Measurements from ENCODE around the gene OR10A6.

The OR10A6 gene, protein sequence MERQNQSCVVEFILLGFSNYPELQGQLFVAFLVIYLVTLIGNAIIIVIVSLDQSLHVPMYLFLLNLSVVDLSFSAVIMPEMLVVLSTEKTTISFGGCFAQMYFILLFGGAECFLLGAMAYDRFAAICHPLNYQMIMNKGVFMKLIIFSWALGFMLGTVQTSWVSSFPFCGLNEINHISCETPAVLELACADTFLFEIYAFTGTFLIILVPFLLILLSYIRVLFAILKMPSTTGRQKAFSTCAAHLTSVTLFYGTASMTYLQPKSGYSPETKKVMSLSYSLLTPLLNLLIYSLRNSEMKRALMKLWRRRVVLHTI

DNA sequence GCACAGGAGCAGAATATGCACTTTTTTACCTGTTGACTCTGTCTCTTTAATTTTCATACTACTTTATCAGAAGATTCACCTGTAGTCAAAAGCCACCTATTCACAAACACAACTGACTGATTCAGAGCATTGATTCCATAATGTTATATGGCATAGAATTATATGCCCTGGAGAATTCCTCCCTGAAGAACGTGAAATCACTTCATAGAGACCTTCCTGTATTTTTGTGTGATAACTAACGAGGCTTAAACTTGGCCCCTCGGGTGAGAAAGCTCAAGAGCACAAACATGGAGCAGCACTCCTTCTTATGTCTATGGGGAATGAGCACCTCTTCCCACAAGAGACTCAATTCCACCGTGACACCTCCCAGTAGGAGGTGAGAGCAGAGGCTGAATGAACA is at the start of gene OR10A6:
Gene OR10A6, minus strand, starts transcription at position 101 of the 400 bp plus-strand sequence. CDS start 2,606 bp downstream, outside the sequence.
- H3K9me3 ChIP-seq (ENCODE audit: control insufficient read depth, low read length), result no peaks in the 10 kb centered on the region
- no peak within 1 kb of the TSS for H3K9ac ChIP-seq (ENCODE audit: low read length)
- H3K4me3 ChIP-seq (ENCODE audit: low read length), result no peak within 1 kb of the TSS
- peaks cover 5% of the 10 kb centered on the region for H3K4me1 ChIP-seq (ENCODE audit: control insufficient read depth, insufficient read depth, low read length)
- no peaks in the 10 kb centered on the region for H3K27me3 ChIP-seq (ENCODE audit: control insufficient read depth, insufficient read depth, low read length)
- H3K36me3 ChIP-seq (ENCODE audit: control insufficient read depth, insufficient read depth, low read length), result no peaks in the 10 kb centered on the region

DNA sequence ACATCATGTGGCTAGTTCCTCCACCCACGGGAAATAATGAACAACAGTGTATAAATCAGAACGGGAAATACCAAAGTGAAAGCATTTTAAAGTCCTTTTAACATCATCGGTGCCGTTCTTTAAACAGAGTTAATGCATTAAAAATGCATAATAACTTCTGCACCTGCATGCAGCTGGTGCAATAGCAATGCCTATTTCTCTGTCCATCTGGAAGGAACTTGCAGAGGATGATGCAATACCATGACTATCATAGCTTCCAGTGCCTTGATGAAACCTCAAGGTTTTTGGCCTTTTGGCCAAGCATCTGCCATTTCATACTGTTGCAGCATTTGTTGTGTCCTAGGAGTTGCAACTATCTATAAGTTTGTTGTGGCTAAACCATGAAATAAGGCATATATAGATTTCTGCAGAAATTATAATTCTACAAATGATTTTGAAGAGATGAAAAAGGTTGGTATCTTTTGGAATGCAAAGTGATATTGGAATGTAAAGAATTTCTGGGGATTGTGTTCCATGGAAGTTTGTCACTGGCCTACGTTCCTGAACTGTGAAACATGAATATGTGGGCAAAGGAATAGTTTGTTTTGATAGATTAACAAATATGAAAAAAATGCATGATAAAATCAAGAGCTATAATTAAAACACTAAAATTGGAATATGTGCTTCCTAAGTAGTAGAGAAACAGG is 46.3 kb upstream of the OR10A6 start:
- Histone ChIP-seq H3K36me3 (ENCODE audit: control insufficient read depth, insufficient read depth, low read length) (no peaks in the 10 kb centered on the region), H3K27me3 (ENCODE audit: control insufficient read depth, insufficient read depth, low read length) (no peaks in the 10 kb centered on the region), H3K9me3 (ENCODE audit: control insufficient read depth, low read length) (no peaks in the 10 kb centered on the region), H3K4me3 (ENCODE audit: low read length) (no peak overlapping the region), H3K9ac (ENCODE audit: low read length) (no peak overlapping the region), H3K4me1 (ENCODE audit: control insufficient read depth, insufficient read depth, low read length) (no peaks in the 10 kb centered on the region)

- H3K4me3 ChIP-seq (ENCODE audit: low read length), result no peak overlapping the region
- H3K9ac ChIP-seq (ENCODE audit: low read length), result no peak overlapping the region
- H3K4me1 ChIP-seq (ENCODE audit: control insufficient read depth, insufficient read depth, low read length), result no peaks in the 10 kb centered on the region
- no peaks in the 10 kb centered on the region for H3K27me3 ChIP-seq (ENCODE audit: control insufficient read depth, insufficient read depth, low read length)
- no peaks in the 10 kb centered on the region for H3K36me3 ChIP-seq (ENCODE audit: control insufficient read depth, insufficient read depth, low read length)
- no peaks in the 10 kb centered on the region for H3K9me3 ChIP-seq (ENCODE audit: control insufficient read depth, low read length)
Measured at GRCh38 chr11:7974668-7975067, 43.6 kb upstream of the OR10A6 start.

- no peaks in the 10 kb centered on the region for H3K4me1 ChIP-seq (ENCODE audit: control insufficient read depth, insufficient read depth, low read length)
- no peak overlapping the region for H3K9ac ChIP-seq (ENCODE audit: low read length)
- H3K36me3 ChIP-seq (ENCODE audit: control insufficient read depth, insufficient read depth, low read length), result no peaks in the 10 kb centered on the region
- H3K27me3 ChIP-seq (ENCODE audit: control insufficient read depth, insufficient read depth, low read length), result no peaks in the 10 kb centered on the region
- H3K9me3 ChIP-seq (ENCODE audit: control insufficient read depth, low read length), result no peaks in the 10 kb centered on the region
- H3K4me3 ChIP-seq (ENCODE audit: low read length), result no peak overlapping the region
Measured at GRCh38 chr11:7973011-7973410, 41.9 kb upstream of the OR10A6 start.

DNA sequence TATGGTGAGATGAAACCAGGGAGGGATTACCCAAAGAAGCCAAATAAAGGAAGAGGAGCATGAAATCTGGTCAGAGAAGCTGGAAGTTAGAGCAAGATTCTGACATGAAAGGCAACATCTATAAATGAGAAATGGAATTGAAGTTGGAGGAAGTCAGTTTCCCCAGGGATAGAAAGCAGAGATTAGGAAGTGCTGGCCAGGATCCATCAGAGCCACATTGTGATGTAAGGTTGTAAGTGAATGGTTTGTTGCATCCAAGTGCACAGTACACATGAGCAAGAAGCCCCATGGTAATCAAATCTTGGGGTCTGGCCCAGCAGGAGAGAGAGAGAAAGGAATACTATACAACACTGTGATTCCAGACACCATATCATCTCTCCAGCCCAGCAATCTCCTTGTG is 40.8 kb upstream of the OR10A6 start:
- no peaks in the 10 kb centered on the region for H3K27me3 ChIP-seq (ENCODE audit: control insufficient read depth, insufficient read depth, low read length)
- no peaks in the 10 kb centered on the region for H3K36me3 ChIP-seq (ENCODE audit: control insufficient read depth, insufficient read depth, low read length)
- no peaks in the 10 kb centered on the region for H3K9me3 ChIP-seq (ENCODE audit: control insufficient read depth, low read length)
- H3K9ac ChIP-seq (ENCODE audit: low read length), result no peak overlapping the region
- no peaks in the 10 kb centered on the region for H3K4me1 ChIP-seq (ENCODE audit: control insufficient read depth, insufficient read depth, low read length)
- H3K4me3 ChIP-seq (ENCODE audit: low read length), result no peak overlapping the region

- no peak overlapping the region for H3K9ac ChIP-seq (ENCODE audit: low read length)
- H3K9me3 ChIP-seq (ENCODE audit: control insufficient read depth, low read length), result no peaks in the 10 kb centered on the region
- H3K4me1 ChIP-seq (ENCODE audit: control insufficient read depth, insufficient read depth, low read length), result no peaks in the 10 kb centered on the region
- H3K4me3 ChIP-seq (ENCODE audit: low read length), result no peak overlapping the region
- H3K36me3 ChIP-seq (ENCODE audit: control insufficient read depth, insufficient read depth, low read length), result no peaks in the 10 kb centered on the region
- no peaks in the 10 kb centered on the region for H3K27me3 ChIP-seq (ENCODE audit: control insufficient read depth, insufficient read depth, low read length)
Measured at GRCh38 chr11:7969756-7970646, 38.9 kb upstream of the OR10A6 start.

DNA sequence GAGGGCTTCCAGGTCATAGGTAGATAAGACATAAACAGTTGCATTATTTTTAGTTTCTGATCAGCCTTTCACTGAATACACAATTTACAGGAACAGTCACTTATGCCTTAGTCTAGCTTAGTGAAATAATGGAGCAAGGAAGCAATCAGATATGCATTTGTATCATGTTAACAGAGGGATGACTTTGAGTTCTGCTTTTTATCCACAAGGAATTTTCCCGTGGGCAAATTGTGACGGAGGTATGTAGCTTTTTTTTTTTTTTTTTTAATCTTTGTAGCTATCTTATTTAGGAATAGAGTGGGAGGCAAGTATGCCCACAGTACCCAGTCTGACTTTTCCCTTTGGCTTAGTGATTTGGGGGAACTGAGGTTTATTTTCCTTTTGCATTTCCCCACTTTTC is 37.6 kb upstream of the OR10A6 start:
- no peaks in the 10 kb centered on the region for H3K9me3 ChIP-seq (ENCODE audit: control insufficient read depth, low read length)
- H3K27me3 ChIP-seq (ENCODE audit: control insufficient read depth, insufficient read depth, low read length), result no peaks in the 10 kb centered on the region
- no peaks in the 10 kb centered on the region for H3K36me3 ChIP-seq (ENCODE audit: control insufficient read depth, insufficient read depth, low read length)
- H3K4me1 ChIP-seq (ENCODE audit: control insufficient read depth, insufficient read depth, low read length), result peaks cover 4% of the 10 kb centered on the region
- no peak overlapping the region for H3K4me3 ChIP-seq (ENCODE audit: low read length)
- H3K9ac ChIP-seq (ENCODE audit: low read length), result no peak overlapping the region

GRCh38 chr11:7967826-7968225 is 36.8 kb upstream of the OR10A6 start:
- peaks cover 4% of the 10 kb centered on the region for H3K4me1 ChIP-seq (ENCODE audit: control insufficient read depth, insufficient read depth, low read length)

GRCh38 chr11:7967097-7967496 is 36.0 kb upstream of the OR10A6 start:
- no peaks in the 10 kb centered on the region for H3K9me3 ChIP-seq (ENCODE audit: control insufficient read depth, low read length)
- no peaks in the 10 kb centered on the region for H3K27me3 ChIP-seq (ENCODE audit: control insufficient read depth, insufficient read depth, low read length)
- no peak overlapping the region for H3K4me3 ChIP-seq (ENCODE audit: low read length)
- no peaks in the 10 kb centered on the region for H3K36me3 ChIP-seq (ENCODE audit: control insufficient read depth, insufficient read depth, low read length)
- peaks cover 4% of the 10 kb centered on the region for H3K4me1 ChIP-seq (ENCODE audit: control insufficient read depth, insufficient read depth, low read length)
- no peak overlapping the region for H3K9ac ChIP-seq (ENCODE audit: low read length)

More at GRCh38 chr11:7967826-7968225, 36.8 kb upstream of the OR10A6 start:
- H3K9me3 ChIP-seq (ENCODE audit: control insufficient read depth, low read length), result no peaks in the 10 kb centered on the region
- no peak overlapping the region for H3K9ac ChIP-seq (ENCODE audit: low read length)
- H3K27me3 ChIP-seq (ENCODE audit: control insufficient read depth, insufficient read depth, low read length), result no peaks in the 10 kb centered on the region
- no peak overlapping the region for H3K4me3 ChIP-seq (ENCODE audit: low read length)
- H3K36me3 ChIP-seq (ENCODE audit: control insufficient read depth, insufficient read depth, low read length), result no peaks in the 10 kb centered on the region

- Histone ChIP-seq H3K9ac (ENCODE audit: low read length) (no peak within 1 kb of the TSS), H3K9me3 (ENCODE audit: control insufficient read depth, low read length) (no peaks in the 10 kb centered on the region), H3K4me3 (ENCODE audit: low read length) (no peak within 1 kb of the TSS)
Measured at GRCh38 chr11:7965386-7965785, 34.3 kb upstream of the OR10A6 start, which contains the start of gene NLRP10. TSS of gene NLRP10 (minus strand) at chr11:7965447. CDS start at chr11:7963495, 1,952 bp downstream.

GRCh38 chr11:7964873-7965272 is 33.8 kb upstream of the OR10A6 start:
- H3K9ac ChIP-seq (ENCODE audit: low read length), result no peak overlapping the region
- peaks cover 4% of the 10 kb centered on the region for H3K4me1 ChIP-seq (ENCODE audit: control insufficient read depth, insufficient read depth, low read length)
- no peaks in the 10 kb centered on the region for H3K9me3 ChIP-seq (ENCODE audit: control insufficient read depth, low read length)

More at GRCh38 chr11:7965386-7965785, 34.3 kb upstream of the OR10A6 start, which contains the start of gene NLRP10:
- H3K27me3 ChIP-seq (ENCODE audit: control insufficient read depth, insufficient read depth, low read length), result no peaks in the 10 kb centered on the region
- H3K4me1 ChIP-seq (ENCODE audit: control insufficient read depth, insufficient read depth, low read length), result peaks cover 4% of the 10 kb centered on the region
- H3K36me3 ChIP-seq (ENCODE audit: control insufficient read depth, insufficient read depth, low read length), result no peaks in the 10 kb centered on the region

More at GRCh38 chr11:7964873-7965272, 33.8 kb upstream of the OR10A6 start:
- H3K27me3 ChIP-seq (ENCODE audit: control insufficient read depth, insufficient read depth, low read length), result no peaks in the 10 kb centered on the region
- H3K4me3 ChIP-seq (ENCODE audit: low read length), result no peak overlapping the region
- H3K36me3 ChIP-seq (ENCODE audit: control insufficient read depth, insufficient read depth, low read length), result no peaks in the 10 kb centered on the region
